Omental fat pad (tissue), 4 donors: ENCODE results near the gene TTLL3. TPM values are rescaled to one million over a fixed set of nuclear protein-coding genes. Genes with fewer than 3 reads are reported as not detected.
"Not testable (repeated sequence)": the region's sequence is repeated elsewhere in the genome, so short reads cannot be mapped to it uniquely, and the experiment has no call there.

Source experiments
- ATAC-seq: fragments of 150-250 bp; one replicate; pipeline ENCODE4 v1.9.1; 2016; ENCODE audit warnings: mild to moderate bottlenecking, moderate library complexity; ENCODE audit not compliant: low FRiP score
- DNase-seq: peaks from one replicate; pipeline ENCODE4 v3.0.0-alpha.2; 2019; ENCODE audit warnings: low spot score
- total RNA-seq, 4 donors: library from RNA; depleted of rRNA; stranded (reverse); fragments of >200 nt; gene quantifications; one replicate each; pipeline ENCODE4 v1.1.0, GENCODE V29; 2016
- TF ChIP-seq, protein P1 (sequence below), 3 donors: fragments of 450-650 bp; IDR thresholded peaks; one replicate each; pipeline ENCODE4 v1.5.1; 2016 to 2017; ENCODE audit warnings: antibody characterized with exemption in 3 of 3, mild to moderate bottlenecking in 3 of 3, moderate library complexity in 2 of 3

TTLL3 gene
- total RNA-seq, 4 donors from 2014 or later, result 40.4 to 91.1 (median 54.7) TPM

GRCh38 chr3:9875448-9875847 is 65.4 kb downstream of the TTLL3 start:
- TF ChIP-seq, protein P1, sequence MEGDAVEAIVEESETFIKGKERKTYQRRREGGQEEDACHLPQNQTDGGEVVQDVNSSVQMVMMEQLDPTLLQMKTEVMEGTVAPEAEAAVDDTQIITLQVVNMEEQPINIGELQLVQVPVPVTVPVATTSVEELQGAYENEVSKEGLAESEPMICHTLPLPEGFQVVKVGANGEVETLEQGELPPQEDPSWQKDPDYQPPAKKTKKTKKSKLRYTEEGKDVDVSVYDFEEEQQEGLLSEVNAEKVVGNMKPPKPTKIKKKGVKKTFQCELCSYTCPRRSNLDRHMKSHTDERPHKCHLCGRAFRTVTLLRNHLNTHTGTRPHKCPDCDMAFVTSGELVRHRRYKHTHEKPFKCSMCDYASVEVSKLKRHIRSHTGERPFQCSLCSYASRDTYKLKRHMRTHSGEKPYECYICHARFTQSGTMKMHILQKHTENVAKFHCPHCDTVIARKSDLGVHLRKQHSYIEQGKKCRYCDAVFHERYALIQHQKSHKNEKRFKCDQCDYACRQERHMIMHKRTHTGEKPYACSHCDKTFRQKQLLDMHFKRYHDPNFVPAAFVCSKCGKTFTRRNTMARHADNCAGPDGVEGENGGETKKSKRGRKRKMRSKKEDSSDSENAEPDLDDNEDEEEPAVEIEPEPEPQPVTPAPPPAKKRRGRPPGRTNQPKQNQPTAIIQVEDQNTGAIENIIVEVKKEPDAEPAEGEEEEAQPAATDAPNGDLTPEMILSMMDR (IDR thresholded peaks at IDR 0.05), result no peak
- ATAC-seq (no peak), DNase-seq (no peak)

- not testable (repeated sequence) for DNase-seq, ATAC-seq
Observed at GRCh38 chr3:9876255-9876654, 66.2 kb downstream of the TTLL3 start.

- DNase-seq (no peak), ATAC-seq (no peak)
- TF ChIP-seq, protein P1 (IDR thresholded peaks at IDR 0.05), result no peak
Observed at GRCh38 chr3:9876991-9877390, 66.9 kb downstream of the TTLL3 start.

- DNase-seq, result no peak
- peak; percentile 55 for ATAC-seq
Observed at GRCh38 chr3:9878700-9879099, 68.6 kb downstream of the TTLL3 start.

DNA sequence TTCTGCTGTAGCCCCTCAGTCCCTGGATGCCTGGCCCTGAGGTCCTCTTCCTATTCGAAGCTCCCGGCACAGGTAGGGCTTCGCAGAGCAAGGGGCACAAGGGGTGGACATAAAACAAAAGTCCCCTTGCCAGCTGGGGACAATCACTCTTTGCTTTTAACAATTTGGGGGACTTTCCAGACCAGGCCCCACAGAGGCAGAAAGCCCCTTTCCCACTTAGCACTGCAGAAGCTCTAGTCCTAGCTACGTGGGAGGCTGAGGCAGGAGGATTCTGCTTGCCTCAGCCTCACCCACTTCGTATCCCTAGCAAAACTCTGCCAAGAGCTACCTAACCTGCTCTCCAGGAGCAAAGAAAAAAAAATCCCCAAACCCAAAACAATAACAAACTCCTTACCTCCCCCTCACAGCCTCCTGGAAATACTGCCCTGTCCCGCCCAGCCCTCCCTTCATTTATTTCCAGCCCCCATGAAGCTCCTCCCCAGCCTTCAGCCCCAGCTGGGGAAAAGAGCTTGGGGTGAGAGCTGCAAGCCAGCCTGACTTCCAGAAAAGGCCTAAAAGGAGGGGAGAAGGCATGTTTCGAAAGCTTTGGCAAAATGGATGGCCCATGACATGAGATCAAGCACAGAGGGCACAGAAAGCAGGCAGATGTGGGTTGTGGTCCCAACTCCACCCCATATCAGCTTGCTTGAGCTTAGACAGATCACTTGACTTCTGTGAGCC is 69.9 kb downstream of the TTLL3 start, which contains the start of gene CIDEC:
CIDEC (minus strand) TSS at position 424 of the 720 bp plus-strand sequence. CDS start 1,767 bp downstream, outside the sequence.
- TF ChIP-seq, protein P1 (IDR thresholded peaks at IDR 0.05), result no peak
- ATAC-seq (no peak), DNase-seq (no peak)

More at GRCh38 chr3:9878700-9879099, 68.6 kb downstream of the TTLL3 start:
- TF ChIP-seq, protein P1 (IDR thresholded peaks at IDR 0.05), result no peak

DNA sequence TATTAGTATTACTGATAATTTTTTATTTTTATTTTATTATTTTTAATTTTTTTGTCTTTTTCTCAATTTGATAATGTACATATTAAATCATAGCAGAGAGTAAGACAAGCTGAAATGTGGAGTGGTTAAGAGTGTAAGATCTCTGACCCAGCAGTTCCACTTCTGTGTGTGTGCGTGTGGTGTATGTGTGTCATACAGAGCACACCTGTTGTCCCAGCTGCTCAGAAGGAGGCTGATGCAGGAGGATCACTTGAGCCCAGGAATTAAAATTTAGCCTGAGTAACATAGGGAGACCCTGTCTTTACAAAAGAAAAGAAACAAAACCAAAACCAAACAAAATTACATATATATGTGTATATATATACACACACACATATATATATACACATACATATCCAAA is 71.4 kb downstream of the TTLL3 start:
- ATAC-seq, result no peak
- TF ChIP-seq, protein P1 (IDR thresholded peaks at IDR 0.05), result no peak
- DNase-seq, result no peak

DNA sequence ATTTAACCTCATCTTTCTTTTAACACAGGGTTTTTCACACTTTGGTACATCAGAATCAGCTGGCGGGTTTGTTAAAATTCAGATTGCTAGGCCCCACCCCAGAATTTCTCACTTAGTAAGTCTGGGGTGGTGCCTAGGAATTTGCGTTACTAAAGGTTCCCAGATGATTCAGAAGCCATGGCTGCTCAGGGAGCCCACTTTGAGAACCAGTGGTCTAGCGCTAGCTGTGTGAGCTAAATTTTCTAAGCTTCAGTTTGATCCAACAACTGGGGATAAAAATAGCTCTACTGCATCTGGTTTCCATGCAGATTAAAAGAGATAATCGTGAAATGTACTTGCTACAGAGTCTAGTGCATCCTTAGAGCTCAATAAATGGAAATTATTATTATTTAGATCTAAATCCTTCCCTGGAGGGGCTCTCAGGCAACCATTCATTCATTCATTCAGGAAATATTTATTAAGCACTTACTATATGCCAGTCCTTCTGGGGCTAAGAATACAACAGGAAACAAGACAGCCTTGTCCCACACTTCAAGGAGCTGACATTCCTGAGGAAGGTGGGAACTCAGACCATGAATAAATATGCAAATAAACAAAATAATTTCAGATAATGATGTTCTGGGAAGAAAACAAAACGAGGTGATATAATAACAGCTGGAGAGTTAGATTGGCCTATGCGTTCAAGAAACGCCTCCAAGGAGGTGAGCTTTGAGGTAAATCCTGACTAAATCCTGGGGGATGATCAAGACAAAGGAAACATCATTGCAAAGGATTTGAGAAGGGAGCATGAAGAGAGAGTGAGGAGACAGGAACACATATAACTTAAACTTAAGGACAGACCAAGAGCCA is 73.9 kb downstream of the TTLL3 start:
- no peak for ATAC-seq
- no peak for DNase-seq

More for the DNA sequence above, 73.9 kb downstream of the TTLL3 start:
- TF ChIP-seq, protein P1 (IDR thresholded peaks at IDR 0.05), result no peak
